ENCODE results near the gene SLC35F3. TPM values are rescaled to one million over a fixed set of nuclear protein-coding genes. Genes with fewer than 3 reads are reported as not detected.

The SLC35F3 gene
- total and polyA plus RNA-seq, 2 experiments from 2014 or later, result 1.0 to 3.2 TPM

DNA sequence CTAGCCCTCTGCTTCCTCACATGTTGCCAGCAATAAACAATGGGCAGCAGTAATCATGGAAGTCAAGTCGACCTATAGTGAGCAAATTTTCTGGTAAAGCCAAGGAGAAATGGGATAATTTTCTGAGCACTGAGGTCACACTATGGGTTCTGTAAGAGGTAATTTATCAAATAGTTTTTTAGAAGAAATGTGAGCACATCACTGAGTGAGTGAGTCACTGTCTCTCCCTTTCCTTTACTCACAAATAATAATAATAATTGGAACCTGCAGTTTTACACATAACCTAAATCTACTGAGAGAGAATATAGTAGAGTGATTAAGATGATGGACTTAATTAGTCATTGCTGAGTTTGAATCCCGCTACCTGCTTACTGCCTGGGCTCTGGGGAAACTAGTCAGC is 23.6 kb downstream of the SLC35F3 start (continued):
- TF ChIP-seq, protein P1, sequence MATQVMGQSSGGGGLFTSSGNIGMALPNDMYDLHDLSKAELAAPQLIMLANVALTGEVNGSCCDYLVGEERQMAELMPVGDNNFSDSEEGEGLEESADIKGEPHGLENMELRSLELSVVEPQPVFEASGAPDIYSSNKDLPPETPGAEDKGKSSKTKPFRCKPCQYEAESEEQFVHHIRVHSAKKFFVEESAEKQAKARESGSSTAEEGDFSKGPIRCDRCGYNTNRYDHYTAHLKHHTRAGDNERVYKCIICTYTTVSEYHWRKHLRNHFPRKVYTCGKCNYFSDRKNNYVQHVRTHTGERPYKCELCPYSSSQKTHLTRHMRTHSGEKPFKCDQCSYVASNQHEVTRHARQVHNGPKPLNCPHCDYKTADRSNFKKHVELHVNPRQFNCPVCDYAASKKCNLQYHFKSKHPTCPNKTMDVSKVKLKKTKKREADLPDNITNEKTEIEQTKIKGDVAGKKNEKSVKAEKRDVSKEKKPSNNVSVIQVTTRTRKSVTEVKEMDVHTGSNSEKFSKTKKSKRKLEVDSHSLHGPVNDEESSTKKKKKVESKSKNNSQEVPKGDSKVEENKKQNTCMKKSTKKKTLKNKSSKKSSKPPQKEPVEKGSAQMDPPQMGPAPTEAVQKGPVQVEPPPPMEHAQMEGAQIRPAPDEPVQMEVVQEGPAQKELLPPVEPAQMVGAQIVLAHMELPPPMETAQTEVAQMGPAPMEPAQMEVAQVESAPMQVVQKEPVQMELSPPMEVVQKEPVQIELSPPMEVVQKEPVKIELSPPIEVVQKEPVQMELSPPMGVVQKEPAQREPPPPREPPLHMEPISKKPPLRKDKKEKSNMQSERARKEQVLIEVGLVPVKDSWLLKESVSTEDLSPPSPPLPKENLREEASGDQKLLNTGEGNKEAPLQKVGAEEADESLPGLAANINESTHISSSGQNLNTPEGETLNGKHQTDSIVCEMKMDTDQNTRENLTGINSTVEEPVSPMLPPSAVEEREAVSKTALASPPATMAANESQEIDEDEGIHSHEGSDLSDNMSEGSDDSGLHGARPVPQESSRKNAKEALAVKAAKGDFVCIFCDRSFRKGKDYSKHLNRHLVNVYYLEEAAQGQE (IDR thresholded peaks at IDR 0.05; ENCODE audit: unreplicated experiment), result no peak
- no peak for TF ChIP-seq JUNB (IDR thresholded peaks at IDR 0.05; ENCODE audit: unreplicated experiment)
- TF ChIP-seq, protein P2, sequence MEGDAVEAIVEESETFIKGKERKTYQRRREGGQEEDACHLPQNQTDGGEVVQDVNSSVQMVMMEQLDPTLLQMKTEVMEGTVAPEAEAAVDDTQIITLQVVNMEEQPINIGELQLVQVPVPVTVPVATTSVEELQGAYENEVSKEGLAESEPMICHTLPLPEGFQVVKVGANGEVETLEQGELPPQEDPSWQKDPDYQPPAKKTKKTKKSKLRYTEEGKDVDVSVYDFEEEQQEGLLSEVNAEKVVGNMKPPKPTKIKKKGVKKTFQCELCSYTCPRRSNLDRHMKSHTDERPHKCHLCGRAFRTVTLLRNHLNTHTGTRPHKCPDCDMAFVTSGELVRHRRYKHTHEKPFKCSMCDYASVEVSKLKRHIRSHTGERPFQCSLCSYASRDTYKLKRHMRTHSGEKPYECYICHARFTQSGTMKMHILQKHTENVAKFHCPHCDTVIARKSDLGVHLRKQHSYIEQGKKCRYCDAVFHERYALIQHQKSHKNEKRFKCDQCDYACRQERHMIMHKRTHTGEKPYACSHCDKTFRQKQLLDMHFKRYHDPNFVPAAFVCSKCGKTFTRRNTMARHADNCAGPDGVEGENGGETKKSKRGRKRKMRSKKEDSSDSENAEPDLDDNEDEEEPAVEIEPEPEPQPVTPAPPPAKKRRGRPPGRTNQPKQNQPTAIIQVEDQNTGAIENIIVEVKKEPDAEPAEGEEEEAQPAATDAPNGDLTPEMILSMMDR (conservative IDR thresholded peaks at IDR 0.05; ENCODE audit: low read depth in 2 of 2), result no peak
- TF ChIP-seq POLR2AphosphoS5 (IDR thresholded peaks at IDR 0.05; ENCODE audit: low read depth), result no peak
- TF ChIP-seq ZNF331 (CRISPR knock-in tag; IDR thresholded peaks at IDR 0.05; ENCODE audit: low read depth), result no peak
- no peak for TF ChIP-seq EZH2 (IDR thresholded peaks at IDR 0.05; ENCODE audit: low read depth, unreplicated experiment)
- no peak for TF ChIP-seq NANOG (IDR thresholded peaks at IDR 0.05; ENCODE audit: borderline replicate concordance)

DNA sequence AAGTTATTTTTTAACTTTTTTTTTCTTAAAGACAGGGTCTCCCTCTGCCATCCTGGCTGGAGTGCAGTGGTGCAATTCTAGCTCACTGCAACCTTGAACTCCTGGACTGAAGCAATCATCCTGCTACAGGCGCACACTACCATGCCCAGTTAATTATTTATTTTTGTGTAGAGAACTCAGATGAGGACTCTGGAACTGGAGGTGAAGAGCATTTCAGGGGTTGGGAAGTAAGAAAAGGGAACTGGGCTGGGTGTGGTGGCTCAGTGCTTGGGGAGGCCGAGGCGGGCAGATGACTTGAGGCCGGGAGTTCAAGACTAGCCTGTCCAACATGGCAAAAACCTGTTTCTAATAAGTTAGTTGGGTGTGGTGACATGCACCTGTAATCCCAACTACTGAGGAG is 28.9 kb downstream of the SLC35F3 start:
- Histone ChIP-seq H2AFZ (no peak overlapping the region; the same call in 1 of the 2 replicates), H3K9me2 (ENCODE audit: insufficient read depth) (no peaks in the 10 kb centered on the region), H4K20me1 (replicated peaks; ENCODE audit: insufficient read depth) (no peaks in the 10 kb centered on the region; the same call in 1 of the 2 replicates), H3K27ac (ENCODE audit: low read depth) (no peak overlapping the region), H3K79me2 (replicated peaks; ENCODE audit: insufficient read depth) (no peaks in the 10 kb centered on the region), H3F3A (replicated peaks; ENCODE audit: low read depth) (no peaks in the 10 kb centered on the region), H3K4me2 (no peak overlapping the region), H3K4me1 (ENCODE audit: insufficient read depth) (no peaks in the 10 kb centered on the region), H3K36me3 (ENCODE audit: insufficient read depth) (no peaks in the 10 kb centered on the region), H3K27me3 (ENCODE audit: insufficient read depth) (no peaks in the 10 kb centered on the region), H3K4me3 (no peak overlapping the region)
- H3K4me3 Mint-ChIP-seq, result no peak overlapping the region
- no peak overlapping the region for H3K27ac Mint-ChIP-seq
- DNase-seq (ENCODE audit: low spot score) (no peak), ATAC-seq (no peak)
- no peaks in the 10 kb centered on the region for H3K4me1 Mint-ChIP-seq
- no peaks in the 10 kb centered on the region for H3K9me3 Mint-ChIP-seq
- no peaks in the 10 kb centered on the region for H3K36me3 Mint-ChIP-seq (ENCODE audit: low read depth)
- no peaks in the 10 kb centered on the region for H3K27me3 Mint-ChIP-seq (ENCODE audit: insufficient read depth, low read depth, poor library complexity)
- TF ChIP-seq, protein P3, sequence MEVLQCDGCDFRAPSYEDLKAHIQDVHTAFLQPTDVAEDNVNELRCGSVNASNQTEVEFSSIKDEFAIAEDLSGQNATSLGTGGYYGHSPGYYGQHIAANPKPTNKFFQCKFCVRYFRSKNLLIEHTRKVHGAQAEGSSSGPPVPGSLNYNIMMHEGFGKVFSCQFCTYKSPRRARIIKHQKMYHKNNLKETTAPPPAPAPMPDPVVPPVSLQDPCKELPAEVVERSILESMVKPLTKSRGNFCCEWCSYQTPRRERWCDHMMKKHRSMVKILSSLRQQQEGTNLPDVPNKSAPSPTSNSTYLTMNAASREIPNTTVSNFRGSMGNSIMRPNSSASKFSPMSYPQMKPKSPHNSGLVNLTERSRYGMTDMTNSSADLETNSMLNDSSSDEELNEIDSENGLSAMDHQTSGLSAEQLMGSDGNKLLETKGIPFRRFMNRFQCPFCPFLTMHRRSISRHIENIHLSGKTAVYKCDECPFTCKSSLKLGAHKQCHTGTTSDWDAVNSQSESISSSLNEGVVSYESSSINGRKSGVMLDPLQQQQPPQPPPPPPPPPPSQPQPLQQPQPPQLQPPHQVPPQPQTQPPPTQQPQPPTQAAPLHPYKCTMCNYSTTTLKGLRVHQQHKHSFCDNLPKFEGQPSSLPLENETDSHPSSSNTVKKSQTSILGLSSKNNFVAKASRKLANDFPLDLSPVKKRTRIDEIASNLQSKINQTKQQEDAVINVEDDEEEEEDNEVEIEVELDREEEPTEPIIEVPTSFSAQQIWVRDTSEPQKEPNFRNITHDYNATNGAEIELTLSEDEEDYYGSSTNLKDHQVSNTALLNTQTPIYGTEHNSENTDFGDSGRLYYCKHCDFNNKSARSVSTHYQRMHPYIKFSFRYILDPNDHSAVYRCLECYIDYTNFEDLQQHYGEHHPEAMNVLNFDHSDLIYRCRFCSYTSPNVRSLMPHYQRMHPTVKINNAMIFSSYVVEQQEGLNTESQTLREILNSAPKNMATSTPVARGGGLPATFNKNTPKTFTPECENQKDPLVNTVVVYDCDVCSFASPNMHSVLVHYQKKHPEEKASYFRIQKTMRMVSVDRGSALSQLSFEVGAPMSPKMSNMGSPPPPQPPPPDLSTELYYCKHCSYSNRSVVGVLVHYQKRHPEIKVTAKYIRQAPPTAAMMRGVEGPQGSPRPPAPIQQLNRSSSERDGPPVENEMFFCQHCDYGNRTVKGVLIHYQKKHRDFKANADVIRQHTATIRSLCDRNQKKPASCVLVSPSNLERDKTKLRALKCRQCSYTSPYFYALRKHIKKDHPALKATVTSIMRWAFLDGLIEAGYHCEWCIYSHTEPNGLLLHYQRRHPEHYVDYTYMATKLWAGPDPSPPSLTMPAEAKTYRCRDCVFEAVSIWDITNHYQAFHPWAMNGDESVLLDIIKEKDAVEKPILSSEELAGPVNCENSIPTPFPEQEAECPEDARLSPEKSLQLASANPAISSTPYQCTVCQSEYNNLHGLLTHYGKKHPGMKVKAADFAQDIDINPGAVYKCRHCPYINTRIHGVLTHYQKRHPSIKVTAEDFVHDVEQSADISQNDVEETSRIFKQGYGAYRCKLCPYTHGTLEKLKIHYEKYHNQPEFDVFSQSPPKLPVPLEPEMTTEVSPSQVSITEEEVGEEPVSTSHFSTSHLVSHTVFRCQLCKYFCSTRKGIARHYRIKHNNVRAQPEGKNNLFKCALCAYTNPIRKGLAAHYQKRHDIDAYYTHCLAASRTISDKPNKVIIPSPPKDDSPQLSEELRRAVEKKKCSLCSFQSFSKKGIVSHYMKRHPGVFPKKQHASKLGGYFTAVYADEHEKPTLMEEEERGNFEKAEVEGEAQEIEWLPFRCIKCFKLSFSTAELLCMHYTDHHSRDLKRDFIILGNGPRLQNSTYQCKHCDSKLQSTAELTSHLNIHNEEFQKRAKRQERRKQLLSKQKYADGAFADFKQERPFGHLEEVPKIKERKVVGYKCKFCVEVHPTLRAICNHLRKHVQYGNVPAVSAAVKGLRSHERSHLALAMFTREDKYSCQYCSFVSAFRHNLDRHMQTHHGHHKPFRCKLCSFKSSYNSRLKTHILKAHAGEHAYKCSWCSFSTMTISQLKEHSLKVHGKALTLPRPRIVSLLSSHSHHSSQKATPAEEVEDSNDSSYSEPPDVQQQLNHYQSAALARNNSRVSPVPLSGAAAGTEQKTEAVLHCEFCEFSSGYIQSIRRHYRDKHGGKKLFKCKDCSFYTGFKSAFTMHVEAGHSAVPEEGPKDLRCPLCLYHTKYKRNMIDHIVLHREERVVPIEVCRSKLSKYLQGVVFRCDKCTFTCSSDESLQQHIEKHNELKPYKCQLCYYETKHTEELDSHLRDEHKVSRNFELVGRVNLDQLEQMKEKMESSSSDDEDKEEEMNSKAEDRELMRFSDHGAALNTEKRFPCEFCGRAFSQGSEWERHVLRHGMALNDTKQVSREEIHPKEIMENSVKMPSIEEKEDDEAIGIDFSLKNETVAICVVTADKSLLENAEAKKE (CRISPR knock-in tag; IDR thresholded peaks at IDR 0.05), result no peak
- TF ChIP-seq JUNB (IDR thresholded peaks at IDR 0.05; ENCODE audit: unreplicated experiment) (no peak), CREB1 (CRISPR knock-in tag; IDR thresholded peaks at IDR 0.05; ENCODE audit: low read depth) (no peak), EZH2 (IDR thresholded peaks at IDR 0.05; ENCODE audit: low read depth, unreplicated experiment) (no peak)
- TF ChIP-seq, protein P1 (IDR thresholded peaks at IDR 0.05; ENCODE audit: unreplicated experiment), result no peak
